GM12878 (cell line): Measurements from ENCODE around the gene BAAT.

ENCODE experiments used
- EGR1 ChIP-seq, 2 experiments: IDR thresholded peaks; 1 replicate in 1 of 2; 2 replicates in 1 of 2; pipeline ENCODE4 v1.6.1; 2011 to 2012; ENCODE audit warnings: low read depth in 2 of 2, low read length in 2 of 2, borderline replicate concordance in 1 of 2, mild to moderate bottlenecking in 1 of 2, moderate library complexity in 1 of 2
- ESRRA ChIP-seq: IDR thresholded peaks from 2 replicates; pipeline ENCODE4 v1.6.1; 2012; ENCODE audit warnings: mild to moderate bottlenecking, low read length, improper control_type of control experiment
- GABPA ChIP-seq: IDR thresholded peaks from 2 replicates; pipeline ENCODE4 v1.6.1; 2014; ENCODE audit warnings: antibody characterized with exemption, low read depth, mild to moderate bottlenecking, inconsistent platforms
- HCFC1 ChIP-seq: fragments of 150-350 bp; IDR thresholded peaks from 2 replicates; pipeline ENCODE4 v1.6.1; 2014; ENCODE audit warnings: low read length
- MTA3 ChIP-seq: IDR thresholded peaks from 2 replicates; pipeline ENCODE4 v1.6.1; 2012; ENCODE audit warnings: low read length, inconsistent platforms, borderline replicate concordance
- MXI1 ChIP-seq: fragments of 150-350 bp; IDR thresholded peaks from 2 replicates; pipeline ENCODE4 v1.6.1; 2011; ENCODE audit warnings: low read depth, mild to moderate bottlenecking, inconsistent platforms, low read length, improper control_type of control experiment
- NBN ChIP-seq: fragments of 450-650 bp; IDR thresholded peaks from 2 replicates; pipeline ENCODE4 v1.6.1; 2016
- NFYB ChIP-seq: IDR thresholded peaks from 2 replicates; pipeline ENCODE4 v1.6.1; 2011; ENCODE audit warnings: low read depth, mild to moderate bottlenecking, low read length, improper control_type of control experiment, moderate library complexity; ENCODE audit not compliant: insufficient read depth
- RFX5 ChIP-seq: IDR thresholded peaks from 2 replicates; pipeline ENCODE4 v1.6.1; 2011; ENCODE audit warnings: low read depth, low read length, improper control_type of control experiment
- SREBF2 ChIP-seq: IDR thresholded peaks from 2 replicates; pipeline ENCODE4 v1.6.1; 2012; ENCODE audit warnings: mild to moderate bottlenecking, low read length
- TAF1 ChIP-seq: IDR thresholded peaks from 2 replicates; pipeline ENCODE4 v1.6.1; 2011; ENCODE audit warnings: mild to moderate bottlenecking, low read depth, low read length, borderline replicate concordance
- TF ChIP-seq, protein P1 (sequence below): IDR thresholded peaks from 2 replicates; pipeline ENCODE4 v1.6.1; 2012; ENCODE audit warnings: low read depth, low read length, improper control_type of control experiment
- TF ChIP-seq, protein P2 (sequence below), 3 experiments: IDR thresholded peaks in 2 of 3; conservative IDR thresholded peaks in 1 of 3; 2 replicates each; pipeline ENCODE4 v1.5.1; 2011; ENCODE audit warnings: low read depth in 3 of 3, low read length in 3 of 3, mild to moderate bottlenecking in 3 of 3, control low read depth in 2 of 3, moderate library complexity in 2 of 3, inconsistent platforms in 1 of 3, mixed read lengths in 1 of 3; ENCODE audit not compliant: control insufficient read depth in 2 of 3, insufficient read depth in 1 of 3; ENCODE audit errors: extremely low read depth in 1 of 3

DNA sequence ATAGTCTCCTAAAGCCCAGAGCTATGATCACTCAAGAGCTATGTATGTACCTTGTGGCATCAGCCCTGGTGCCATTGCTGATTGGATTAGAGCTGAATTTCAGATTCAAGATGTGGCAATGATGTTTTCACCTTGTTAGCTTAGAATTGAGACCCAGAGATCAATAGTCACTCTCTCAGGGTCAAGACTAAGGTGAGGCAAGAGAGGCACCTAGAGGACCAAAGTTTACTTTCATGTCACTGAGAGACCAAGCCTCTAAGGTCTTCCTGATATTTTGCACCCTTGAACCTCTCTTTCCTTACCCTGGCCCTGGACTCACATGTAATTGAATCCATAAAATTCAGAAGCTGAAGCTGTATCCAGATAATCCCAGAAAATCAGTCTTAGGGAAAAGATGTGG lies 42.8 kb downstream of the BAAT start:
- TF ChIP-seq SREBF2: no peak
- no peak for TF ChIP-seq GABPA
- no peak for TF ChIP-seq EGR1 (IDR thresholded peaks at IDR 0.05; ENCODE audit: borderline replicate concordance in 1 of 2, low read depth in 2 of 2, low read length in 2 of 2)
- TF ChIP-seq, protein P1, sequence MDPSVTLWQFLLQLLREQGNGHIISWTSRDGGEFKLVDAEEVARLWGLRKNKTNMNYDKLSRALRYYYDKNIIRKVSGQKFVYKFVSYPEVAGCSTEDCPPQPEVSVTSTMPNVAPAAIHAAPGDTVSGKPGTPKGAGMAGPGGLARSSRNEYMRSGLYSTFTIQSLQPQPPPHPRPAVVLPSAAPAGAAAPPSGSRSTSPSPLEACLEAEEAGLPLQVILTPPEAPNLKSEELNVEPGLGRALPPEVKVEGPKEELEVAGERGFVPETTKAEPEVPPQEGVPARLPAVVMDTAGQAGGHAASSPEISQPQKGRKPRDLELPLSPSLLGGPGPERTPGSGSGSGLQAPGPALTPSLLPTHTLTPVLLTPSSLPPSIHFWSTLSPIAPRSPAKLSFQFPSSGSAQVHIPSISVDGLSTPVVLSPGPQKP: no peak
- TF ChIP-seq NBN: no peak
- TF ChIP-seq ESRRA: no peak
- TF ChIP-seq, protein P2, sequence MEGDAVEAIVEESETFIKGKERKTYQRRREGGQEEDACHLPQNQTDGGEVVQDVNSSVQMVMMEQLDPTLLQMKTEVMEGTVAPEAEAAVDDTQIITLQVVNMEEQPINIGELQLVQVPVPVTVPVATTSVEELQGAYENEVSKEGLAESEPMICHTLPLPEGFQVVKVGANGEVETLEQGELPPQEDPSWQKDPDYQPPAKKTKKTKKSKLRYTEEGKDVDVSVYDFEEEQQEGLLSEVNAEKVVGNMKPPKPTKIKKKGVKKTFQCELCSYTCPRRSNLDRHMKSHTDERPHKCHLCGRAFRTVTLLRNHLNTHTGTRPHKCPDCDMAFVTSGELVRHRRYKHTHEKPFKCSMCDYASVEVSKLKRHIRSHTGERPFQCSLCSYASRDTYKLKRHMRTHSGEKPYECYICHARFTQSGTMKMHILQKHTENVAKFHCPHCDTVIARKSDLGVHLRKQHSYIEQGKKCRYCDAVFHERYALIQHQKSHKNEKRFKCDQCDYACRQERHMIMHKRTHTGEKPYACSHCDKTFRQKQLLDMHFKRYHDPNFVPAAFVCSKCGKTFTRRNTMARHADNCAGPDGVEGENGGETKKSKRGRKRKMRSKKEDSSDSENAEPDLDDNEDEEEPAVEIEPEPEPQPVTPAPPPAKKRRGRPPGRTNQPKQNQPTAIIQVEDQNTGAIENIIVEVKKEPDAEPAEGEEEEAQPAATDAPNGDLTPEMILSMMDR (IDR thresholded peaks at IDR 0.05 in 2 of 3, conservative IDR thresholded peaks at IDR 0.05 in 1 of 3; ENCODE audit: control insufficient read depth in 2 of 3, extremely low read depth in 1 of 3, insufficient read depth in 1 of 3, low read depth in 3 of 3, low read length in 3 of 3): no peak
- no peak for TF ChIP-seq TAF1
- TF ChIP-seq MTA3: no peak
- no peak for TF ChIP-seq MXI1
- TF ChIP-seq RFX5: no peak
- TF ChIP-seq HCFC1: no peak
- TF ChIP-seq NFYB: no peak
